Activated CD4-positive, CD25-positive, alpha-beta regulatory T cell treated with anti-CD3 and anti-CD28 coated beads, Interleukin-2, amount 50 U/mL, for 16 hours (primary cell): ENCODE data around the gene RGS6.

Source experiments
- DNase-seq: peaks from one replicate; pipeline ENCODE4 v3.0.0-alpha.2; 2020; ENCODE audit warnings: low read depth, low spot score

Gene RGS6

GRCh38 chr14:72081137-72081536 lies 148.9 kb downstream of the RGS6 start:
- DNase-seq = no peak

DNA sequence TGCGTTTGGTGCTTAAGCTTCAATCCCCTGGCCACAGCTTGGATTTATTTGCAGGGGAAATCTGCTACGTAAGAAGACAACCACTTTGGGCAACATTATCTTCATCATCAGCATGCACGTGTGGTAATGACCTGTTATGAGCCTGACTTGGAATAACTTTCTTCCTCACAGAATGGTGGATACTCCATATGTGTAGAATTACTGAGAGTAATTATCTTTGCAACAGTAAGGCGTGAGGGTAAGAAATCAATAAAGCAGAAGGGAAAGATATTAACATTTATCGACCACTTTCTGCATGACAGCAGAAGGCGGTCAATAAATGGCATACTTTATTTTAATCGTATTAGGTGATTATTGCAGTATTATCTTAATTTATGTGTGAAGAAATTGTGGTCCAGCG lies 152.7 kb downstream of the RGS6 start:
- DNase-seq = no peak

DNA sequence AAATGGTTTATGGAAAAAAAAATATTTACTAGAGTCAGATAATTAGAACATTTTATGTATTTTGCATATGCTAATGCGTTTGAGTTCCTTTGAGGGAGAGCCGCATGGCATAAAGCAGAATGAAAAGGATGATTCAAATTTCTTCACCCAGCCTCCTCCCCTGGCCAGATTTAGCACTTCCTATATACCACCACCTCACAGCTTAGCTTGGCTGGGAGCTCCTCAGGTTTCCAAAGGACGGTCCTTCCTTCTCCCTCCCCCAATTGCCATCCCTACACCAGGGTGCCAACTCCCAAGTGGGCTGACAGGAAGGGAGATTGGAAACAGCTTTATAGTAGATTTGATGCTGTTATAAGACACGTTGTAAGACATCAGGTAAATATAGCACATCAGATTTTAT lies 157.4 kb downstream of the RGS6 start:
- DNase-seq = no peak

GRCh38 chr14:72094844-72095582 lies 162.8 kb downstream of the RGS6 start:
- DNase-seq = no peak

DNA sequence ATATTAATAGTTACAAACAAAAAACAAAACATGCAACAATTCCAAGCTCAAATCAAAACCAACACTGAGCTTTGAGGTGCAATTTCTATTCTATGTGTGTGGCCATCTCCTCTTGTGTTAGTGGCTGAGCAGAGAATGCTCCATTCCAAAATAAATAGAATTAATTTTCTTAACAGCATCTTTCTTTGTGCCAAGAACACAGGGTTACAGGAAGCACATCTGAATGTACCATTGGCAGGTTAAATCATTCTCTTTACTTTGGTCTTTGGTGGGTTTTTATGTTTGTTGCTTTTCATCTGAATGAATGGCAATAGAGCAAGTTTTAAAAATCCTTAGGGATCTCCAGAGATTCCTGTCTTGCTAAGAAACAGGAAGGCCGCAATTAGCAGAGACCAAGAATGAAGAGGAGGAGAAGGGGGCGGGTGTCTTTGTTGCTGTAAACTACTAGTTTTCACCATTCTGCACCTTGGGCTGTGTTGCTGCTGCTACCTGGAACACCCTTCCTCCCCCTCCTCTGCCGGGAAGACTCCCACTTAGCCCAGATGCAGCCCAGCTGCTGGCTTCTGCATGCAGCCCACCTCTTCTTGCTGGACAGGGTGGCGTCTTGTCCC lies 165.0 kb downstream of the RGS6 start:
- no peak for DNase-seq

DNA sequence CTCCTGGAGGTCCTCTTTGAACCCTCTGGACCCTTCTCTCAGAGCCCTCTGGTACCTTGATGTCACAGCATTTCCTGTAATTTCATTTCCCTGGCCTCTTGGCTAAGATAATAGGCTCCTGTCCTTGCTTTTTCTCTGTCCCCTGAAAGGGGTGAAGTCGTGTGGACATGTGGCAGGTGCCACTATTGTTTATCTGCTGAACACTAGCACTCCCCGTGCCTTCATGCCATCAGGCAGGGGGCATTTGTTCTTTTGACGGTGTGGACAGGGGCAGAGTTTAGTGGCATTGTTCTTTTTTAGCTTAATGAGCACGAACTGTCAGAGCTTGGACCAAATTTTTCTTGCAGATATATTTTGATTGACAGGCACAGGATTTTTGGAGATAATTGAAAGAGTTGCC lies 166.0 kb downstream of the RGS6 start:
- no peak for DNase-seq

GRCh38 chr14:72099566-72099965 lies 167.3 kb downstream of the RGS6 start:
- no peak for DNase-seq

DNA sequence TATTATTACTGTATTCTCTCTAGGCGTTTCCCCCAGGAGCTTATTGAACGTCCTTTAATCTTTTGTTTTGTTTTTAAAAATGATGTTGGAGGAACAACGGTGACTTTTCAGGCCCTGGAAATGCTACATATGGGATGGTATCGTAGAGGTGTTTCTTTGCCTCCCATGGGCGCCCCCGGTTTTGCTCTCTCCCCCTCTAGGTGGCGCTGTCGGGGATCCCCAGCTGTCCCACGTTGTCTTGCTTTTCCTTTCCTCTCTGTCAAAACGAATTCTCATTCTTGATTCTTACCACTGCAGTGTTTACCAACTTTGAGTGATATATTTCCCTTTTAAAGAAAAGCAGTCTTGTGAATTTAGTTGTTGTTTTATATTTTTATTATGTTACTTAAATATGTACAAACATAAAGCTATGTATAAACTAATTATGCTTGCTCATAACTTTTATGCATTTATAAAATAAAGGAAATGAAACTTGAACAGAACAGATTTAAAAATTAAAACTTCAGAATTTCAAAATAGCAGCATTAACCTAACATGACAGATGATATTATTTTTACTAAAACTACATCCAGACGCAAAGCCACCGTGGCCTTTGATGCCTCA lies 171.9 kb downstream of the RGS6 start:
- no peak for DNase-seq

DNA sequence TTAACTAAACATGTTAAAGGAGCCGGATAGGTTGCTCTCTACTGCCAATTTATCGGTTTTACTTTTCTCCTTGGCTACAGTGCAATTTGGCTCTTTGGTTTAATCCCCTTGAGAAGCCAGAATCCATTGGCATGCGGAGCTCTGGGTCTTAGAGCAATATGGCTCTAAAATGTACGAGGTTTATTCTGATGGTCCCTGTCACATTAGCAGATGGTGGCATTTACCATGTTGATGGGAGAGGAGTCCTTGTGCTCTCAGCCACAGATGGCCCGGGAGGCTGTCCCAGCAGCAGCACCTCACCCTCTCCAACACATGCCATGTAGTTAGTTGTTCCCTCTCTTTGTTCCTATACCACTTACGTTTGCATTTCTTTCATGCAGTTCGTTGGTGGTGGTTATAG lies 179.7 kb downstream of the RGS6 start:
- no peak for DNase-seq

GRCh38 chr14:72118841-72119240 lies 186.6 kb downstream of the RGS6 start:
- DNase-seq = no peak

DNA sequence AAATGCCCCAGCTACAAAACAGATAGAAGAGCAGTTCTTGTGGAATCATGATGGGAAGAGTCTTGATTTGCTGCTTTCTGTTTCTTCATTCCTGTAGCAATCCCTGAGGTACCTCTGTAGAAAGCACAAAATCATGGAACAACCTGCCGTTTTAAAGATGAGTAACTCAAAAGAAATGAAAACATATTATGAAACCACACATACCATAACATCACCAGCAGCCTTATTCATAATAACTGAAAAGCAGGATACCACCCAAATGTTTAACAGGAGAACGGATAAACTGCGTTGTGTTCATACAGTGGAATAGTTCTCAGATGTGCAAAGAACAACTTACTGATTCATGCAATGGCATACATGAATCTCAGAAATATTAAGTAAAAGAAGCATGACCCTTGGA lies 188.1 kb downstream of the RGS6 start:
- DNase-seq = no peak

- DNase-seq = no peak
Measured at GRCh38 chr14:72123755-72124154, 191.5 kb downstream of the RGS6 start.

- DNase-seq = no peak
Measured at GRCh38 chr14:72124171-72124570, 191.9 kb downstream of the RGS6 start.

GRCh38 chr14:72126091-72126490 lies 193.9 kb downstream of the RGS6 start:
- no peak for DNase-seq

DNA sequence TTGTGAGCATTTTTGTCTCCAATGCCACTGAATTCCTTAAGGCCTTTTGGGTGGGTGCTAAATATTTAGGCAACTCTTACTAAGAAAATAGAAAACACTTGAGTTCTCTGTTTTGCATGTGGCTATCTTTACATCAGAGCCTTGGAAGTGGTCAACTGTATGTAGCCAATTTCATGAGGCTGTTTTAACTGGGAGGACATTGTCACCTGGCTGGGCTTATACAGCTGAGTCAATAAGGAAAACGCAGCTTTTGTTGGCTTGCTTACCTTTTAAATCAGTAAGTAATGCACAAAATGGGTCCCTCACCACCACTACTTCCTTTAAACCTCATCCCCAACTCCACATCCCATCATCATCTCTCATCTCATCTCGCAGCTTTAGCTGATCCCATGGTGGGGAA lies 194.3 kb downstream of the RGS6 start:
- DNase-seq = no peak

GRCh38 chr14:72128629-72129028 lies 196.4 kb downstream of the RGS6 start:
- no peak for DNase-seq

- DNase-seq = no peak
Measured at GRCh38 chr14:72129291-72129690, 197.1 kb downstream of the RGS6 start.

DNA sequence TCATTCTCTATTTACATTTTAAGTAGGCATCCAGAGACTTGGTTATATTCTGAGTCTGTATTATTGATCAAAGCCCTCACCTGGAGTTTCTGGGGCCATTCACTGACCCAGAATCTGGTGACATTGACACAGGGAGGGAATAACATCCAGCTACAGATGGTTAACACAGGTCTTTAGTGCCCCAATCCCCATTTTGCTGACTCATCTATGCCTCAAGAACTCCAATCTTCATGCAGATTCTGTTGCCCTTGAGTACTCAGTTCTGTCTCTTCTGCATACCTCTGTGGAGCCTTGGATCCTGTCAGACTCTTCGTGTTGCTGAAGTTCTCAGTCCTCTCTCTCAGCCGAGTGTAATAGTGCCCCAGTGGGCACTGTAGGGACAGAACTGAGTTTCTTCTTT lies 208.9 kb downstream of the RGS6 start:
- no peak for DNase-seq

DNA sequence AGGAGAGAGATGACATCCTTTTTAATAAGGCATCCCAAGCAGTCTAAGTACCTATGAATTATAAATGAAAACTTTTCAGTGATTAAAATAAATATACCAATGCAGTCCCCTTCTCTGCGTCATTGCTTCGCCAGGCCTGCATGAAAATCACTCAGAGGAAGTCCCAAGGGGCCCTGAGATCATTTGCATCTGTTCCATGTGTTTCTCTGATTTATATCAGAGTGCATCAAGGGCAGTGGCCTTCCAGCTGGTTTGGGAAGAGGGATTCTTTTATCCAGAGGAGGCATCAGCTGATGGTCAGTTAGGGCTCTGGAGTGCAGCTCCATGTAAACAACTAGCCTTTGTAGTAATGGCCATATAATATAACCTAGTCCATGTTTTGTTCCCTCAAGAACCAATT lies 210.1 kb downstream of the RGS6 start:
- DNase-seq = no peak

DNA sequence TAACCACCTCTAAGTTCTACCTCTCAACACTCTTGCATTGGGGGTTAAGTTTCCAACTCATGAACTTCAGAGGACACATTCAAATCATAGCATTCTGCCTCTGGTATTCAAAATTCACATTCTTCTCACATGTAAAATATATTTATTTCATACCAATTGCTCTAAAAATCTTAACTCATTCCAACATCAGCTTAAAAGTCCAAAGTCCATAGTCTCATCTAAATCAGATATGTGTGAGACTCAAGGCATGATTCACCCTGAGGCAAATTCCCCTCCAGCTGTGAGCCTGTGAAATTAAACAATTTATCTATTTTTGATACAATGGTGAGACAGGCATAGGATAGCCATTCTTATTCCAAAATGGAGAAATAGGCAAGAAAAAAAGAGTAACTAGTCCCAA lies 214.0 kb downstream of the RGS6 start:
- DNase-seq = no peak

GRCh38 chr14:72154645-72155378 lies 222.6 kb downstream of the RGS6 start:
- DNase-seq = no peak

DNA sequence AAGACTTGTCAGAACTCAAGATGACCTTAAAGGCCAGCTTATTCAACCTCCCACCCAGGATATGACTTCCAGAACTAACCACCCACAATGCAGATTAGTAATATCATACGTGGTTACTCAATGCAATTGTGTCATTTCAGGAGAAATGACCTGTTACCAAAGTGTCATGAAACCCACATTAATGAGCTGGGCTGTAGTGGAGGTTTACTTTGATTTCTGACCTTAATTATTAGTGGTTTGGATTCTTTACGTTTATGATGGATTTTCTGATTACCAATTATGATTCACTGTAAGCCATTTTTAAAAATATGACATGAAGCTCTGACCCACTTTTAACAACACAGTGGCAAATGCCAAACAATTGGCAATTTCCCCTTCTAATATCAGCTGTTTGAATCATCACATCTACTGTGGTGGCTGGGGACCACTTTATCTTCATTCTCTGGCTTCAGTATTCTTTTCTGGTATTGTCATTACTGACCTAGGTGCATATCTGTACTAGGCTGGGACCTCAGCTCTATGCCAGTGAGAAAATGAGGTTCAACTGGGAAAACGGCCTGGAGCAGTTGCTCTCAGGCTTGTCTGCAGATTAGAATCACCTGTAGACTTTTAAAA lies 223.3 kb downstream of the RGS6 start:
- no peak for DNase-seq
